GM19043 (cell line): ENCODE results near the gene GPC3.
"Not testable (repeated sequence)": the region's sequence is repeated elsewhere in the genome, so short reads cannot be mapped to it uniquely, and the experiment has no call there.

Experiments used
- ATAC-seq: cut with Tn5 transposase; IDR thresholded peaks from one replicate; pipeline ENCODE4 v1.9.1; 2021; ENCODE audit warnings: low read depth; ENCODE audit not compliant: unreplicated experiment

Gene GPC3

DNA sequence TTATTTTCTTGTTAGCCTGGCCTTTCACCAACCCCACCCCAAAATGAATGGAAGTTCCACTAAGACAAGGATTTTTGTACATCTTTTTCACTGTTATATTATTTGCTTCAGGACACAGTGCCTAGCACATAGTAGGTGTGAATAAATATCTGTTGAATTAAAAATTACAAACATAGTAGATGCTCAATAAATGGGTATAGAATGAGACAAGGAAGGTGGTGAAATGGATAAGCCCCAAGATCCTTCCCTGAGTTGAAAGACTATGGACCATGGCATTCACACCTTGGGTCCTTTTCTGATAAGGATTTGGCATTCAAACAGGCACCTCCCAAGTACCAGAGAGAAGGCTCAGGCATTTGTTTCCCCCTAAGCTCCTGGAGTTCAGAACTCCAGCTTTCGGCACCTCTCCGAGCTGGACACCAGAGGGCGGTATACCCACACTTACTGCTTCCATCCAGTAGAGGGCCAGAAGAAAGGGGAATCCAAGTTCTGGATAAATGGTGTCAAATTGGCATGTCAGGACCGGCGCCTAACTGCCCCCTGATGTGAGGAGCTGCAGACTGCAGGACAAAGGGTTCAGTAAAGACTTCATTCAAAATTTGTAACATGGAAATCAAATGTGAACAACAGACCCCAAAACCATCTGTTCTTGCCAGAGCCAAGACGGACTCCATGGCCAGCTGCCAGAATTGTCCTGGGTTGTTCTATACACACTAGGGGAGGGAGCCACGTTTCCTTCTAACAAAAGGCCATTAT, 193.0 kb downstream of the GPC3 start:
- ATAC-seq, result peak; percentile 75

- no peak for ATAC-seq
Measured at GRCh38 chrX:133789829-133790228, 195.6 kb downstream of the GPC3 start.

GRCh38 chrX:133786382-133786781, 199.0 kb downstream of the GPC3 start:
- ATAC-seq, result no peak

- peak; percentile 84 for ATAC-seq
Measured at GRCh38 chrX:133783274-133783673, 202.1 kb downstream of the GPC3 start.

GRCh38 chrX:133781174-133781573, 204.2 kb downstream of the GPC3 start:
- no peak for ATAC-seq

GRCh38 chrX:133776072-133776471, 209.3 kb downstream of the GPC3 start:
- ATAC-seq, result no peak

GRCh38 chrX:133774807-133775206, 210.6 kb downstream of the GPC3 start:
- no peak for ATAC-seq

DNA sequence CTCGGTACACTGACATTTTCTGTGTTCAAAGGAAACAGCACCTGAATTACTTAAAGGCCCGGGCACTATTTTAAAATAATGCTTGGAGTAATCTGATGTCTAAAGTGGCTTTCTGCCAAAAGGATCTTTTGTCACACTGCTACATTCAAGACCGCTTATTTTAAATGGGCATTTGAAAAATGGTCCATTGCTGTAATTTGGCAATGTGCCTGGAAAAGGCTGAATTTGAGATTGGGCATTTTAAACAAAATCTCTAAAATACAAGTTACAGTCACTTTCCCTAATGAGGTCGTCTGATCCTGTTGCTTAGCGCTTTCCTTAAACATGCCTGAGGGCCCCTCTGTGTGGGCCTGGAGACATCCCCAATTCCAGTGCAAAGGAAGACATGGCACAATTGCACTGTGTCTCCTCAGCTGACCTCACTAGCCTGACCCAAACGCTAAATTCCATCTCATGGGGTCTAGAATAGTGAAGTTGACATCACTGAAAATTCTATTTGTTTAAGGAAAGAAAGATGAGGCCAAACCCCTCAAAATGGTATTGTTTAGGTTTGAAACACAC, 214.2 kb downstream of the GPC3 start:
- ATAC-seq, result no peak

DNA sequence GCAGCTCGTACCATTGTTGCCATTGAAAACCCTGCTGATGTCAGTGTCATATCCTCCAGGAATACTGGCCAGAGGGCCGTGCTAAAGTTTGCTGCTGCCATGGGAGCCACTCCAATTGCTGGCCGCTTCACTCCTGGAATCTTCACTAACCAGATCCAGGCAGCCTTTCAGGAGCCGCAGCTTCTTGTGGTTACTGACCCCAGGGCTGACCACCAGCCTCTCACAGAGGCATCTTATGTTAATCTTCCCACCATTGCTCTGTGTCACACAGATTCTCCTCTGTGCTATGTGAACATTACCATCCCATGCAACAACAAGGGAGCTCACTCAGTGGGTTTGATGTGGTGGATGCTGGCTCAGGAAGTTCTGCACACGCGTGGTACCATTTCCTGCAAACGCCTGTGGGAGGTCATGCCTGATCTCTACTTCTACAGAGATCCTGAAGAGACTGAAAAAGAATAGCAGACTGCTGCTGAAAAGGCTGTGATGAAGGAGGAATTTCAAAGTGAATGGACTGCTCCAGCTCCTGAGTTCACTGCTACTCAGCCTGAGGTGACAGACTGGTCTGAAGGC, 222.3 kb downstream of the GPC3 start:
- not testable (repeated sequence) for ATAC-seq

DNA sequence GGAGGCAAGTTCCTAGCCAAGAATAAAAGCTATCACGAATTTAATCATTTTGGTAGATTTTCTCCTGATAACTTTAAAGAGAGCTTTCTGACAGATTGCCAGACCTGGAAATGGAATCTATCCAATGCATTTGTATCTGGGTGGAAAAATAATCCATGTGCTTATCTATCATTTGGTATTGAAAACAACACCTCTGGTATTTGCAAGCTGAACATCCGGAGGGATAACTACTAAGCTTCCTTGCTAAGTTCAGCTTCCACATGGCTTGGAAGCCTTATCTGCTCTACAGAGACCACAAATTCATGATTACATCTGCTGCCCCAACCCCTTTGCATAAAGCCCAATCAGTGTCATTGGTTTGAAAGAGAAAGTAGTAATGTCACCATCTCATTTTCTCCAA, 230.7 kb downstream of the GPC3 start:
- no peak for ATAC-seq

GRCh38 chrX:133749951-133750350, 235.4 kb downstream of the GPC3 start:
- ATAC-seq, result no peak

DNA sequence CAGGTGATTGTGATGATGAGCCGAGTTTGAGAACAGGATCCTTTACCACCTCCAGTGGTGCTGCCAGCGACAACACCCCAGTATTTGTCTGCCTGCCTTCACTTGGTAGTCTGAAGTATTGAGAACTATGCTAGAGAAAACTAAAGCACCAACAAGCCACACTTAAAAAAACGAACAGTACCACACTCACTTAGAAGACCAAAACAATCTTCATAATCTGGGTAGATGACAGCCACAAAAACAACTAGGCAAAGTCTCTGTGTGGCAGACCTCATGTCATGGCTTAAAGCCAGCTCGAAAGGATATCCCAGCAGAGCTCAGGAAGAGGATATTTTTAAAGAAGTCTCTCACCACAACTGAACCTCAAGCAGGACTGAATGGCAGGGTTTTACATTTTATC, 236.0 kb downstream of the GPC3 start:
- ATAC-seq, result no peak

- ATAC-seq, result no peak
Measured at GRCh38 chrX:133747196-133747595, 238.2 kb downstream of the GPC3 start.

DNA sequence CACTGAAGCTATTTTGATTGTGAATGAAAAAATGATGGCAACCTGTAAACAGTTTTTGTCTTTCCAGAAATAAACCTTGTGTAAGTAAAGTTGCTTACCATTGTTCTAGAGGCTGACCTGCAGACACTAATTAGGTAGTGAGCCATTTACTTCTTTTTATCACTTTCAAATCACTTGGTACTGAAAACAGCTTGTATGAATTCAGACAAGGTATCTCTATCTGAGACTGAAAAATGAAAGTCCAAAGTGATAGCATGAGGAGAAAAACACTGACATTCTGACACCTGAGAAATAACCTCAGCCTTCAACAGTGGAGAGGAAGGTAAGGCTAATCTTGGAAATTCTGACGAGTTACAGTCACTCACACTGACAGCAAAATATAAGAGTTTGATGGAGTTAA, 238.8 kb downstream of the GPC3 start:
- ATAC-seq, result no peak

DNA sequence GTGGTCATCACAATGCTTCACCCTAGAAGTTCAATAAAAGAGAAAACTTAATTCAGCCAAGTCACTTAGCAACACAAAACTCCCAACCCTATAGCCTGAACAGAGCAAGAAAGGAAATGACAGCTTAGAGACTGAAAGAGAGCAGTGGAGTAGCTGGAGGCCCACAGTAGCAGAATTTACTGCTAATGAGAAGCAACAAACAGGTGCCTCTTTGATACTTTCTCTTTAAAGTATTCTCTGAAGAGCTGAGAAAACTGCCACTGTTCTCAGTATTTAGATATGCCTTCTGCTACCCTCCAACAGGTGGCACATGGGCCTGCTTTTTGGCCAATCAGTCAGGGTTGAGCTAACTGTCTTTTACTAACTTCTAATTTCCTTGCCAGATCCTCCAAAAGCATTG, 240.0 kb downstream of the GPC3 start:
- peak; percentile 62 for ATAC-seq

GRCh38 chrX:133742602-133743305, 242.6 kb downstream of the GPC3 start:
- no peak for ATAC-seq

DNA sequence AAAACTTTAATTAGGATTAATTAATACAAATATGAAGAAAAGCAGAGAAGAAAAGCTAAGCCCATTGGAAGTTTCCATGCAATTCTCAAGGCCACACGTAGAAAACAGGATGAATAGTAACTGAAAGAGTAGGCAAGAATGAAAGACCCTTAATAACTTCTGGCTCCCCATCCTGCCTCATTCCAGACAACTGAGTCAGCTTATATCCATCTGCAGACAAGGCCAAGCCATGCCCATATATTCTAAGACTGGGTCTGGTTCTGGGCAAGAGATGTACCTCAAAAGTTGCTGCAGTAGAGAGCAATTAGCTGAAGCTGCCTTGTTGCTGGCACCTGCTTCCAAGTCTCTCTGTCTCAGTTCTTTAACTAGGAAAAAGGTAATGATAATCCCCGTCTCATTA, 244.1 kb downstream of the GPC3 start:
- no peak for ATAC-seq

DNA sequence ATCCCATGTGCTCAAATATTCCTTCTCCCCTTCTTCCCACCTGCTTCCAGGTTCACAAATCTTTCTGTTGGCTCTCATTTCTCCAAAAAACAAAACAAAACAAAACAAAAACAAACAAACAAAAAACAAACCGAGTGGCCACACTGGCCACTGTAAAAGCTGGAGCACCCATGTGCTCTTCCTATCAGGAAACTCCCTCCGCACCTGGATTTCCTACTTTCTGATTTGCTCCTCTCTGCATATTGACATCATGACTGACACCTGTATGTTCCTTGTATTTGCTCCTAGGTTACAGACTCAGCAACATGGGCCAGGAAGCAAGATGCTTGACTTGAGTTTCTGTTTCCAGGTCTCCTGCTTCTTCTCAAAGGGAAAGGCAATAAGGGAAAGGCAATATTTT, 258.8 kb downstream of the GPC3 start:
- ATAC-seq, result no peak

- ATAC-seq, result no peak
Measured at GRCh38 chrX:133726211-133726630, 259.2 kb downstream of the GPC3 start.

DNA sequence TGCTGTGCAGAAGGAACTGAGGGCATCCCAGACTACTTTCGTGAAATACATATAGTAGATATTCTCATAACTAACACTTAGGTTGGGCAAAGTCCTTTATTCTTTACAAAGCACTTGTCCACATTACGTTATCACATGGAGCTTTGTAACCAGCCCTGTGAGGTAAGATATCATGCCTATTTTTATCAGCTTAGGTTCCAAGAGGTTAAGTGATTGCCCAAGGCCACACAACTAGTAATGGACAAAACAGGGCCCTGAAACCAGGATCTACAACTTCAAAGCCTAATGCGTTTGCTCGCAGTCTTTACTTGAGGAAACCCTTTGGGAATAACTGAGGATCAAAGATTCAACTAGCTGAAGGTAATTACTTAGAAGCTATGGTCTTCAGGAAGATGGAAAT, 261.5 kb downstream of the GPC3 start:
- no peak for ATAC-seq

- no peak for ATAC-seq
Measured at GRCh38 chrX:133722756-133723155, 262.6 kb downstream of the GPC3 start.
